Measurements from ENCODE around the gene CXCR4. TPM values are rescaled to one million over a fixed set of nuclear protein-coding genes. Genes with fewer than 3 reads are reported as not detected.
"Not testable (repeated sequence)": the region's sequence is repeated elsewhere in the genome, so short reads cannot be mapped to it uniquely, and the experiment has no call there.

Gene CXCR4
- total RNA-seq, 1 experiment from 2014 or later, result 62.1 TPM

DNA sequence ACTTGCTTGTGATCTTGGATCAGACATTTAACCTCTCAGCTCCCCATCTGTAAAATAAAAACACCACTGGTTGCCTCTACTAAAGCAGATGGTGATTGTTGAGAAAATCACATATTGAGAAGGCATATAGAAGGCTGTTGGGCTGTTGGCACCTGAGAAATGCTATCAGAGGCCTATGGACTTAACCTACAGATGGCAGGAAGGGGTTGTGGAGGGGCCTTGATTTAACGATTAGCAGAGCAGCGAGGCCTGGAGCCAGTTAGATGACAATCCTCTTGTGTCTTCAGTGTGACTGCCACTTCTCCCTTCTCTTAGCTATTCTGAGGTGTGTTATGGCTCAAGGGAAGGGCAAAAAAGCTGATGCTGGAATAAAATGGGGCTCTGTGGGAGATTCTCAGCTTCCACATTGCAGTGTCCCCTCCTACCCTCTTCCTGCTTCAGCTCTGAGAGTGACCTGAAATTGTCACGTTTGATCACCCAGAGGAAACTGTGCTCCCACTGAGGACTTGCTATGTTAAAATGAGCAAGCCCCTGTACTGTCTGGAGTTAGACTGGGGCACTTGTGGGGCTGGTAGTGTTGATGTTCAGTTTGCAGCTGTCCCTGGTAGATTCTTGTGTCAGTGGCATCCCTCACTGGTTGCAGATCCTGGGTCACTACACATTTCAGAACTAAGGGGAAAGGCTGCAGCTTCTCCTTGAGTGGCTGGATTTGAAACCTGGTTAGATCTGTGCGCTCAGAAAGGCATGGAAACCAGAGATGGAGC, 31.5 kb downstream of the CXCR4 start:
- Histone ChIP-seq H3K4me3 (ENCODE audit: insufficient read depth, low read depth, low read length) (no peak overlapping the region), H3K27me3 (ENCODE audit: control insufficient read depth, insufficient read depth, low read length) (no peaks in the 10 kb centered on the region), H3K36me3 (replicated peaks; ENCODE audit: control insufficient read depth, insufficient read depth, low read length) (no peaks in the 10 kb centered on the region)
- no peak for DNase-seq

DNA sequence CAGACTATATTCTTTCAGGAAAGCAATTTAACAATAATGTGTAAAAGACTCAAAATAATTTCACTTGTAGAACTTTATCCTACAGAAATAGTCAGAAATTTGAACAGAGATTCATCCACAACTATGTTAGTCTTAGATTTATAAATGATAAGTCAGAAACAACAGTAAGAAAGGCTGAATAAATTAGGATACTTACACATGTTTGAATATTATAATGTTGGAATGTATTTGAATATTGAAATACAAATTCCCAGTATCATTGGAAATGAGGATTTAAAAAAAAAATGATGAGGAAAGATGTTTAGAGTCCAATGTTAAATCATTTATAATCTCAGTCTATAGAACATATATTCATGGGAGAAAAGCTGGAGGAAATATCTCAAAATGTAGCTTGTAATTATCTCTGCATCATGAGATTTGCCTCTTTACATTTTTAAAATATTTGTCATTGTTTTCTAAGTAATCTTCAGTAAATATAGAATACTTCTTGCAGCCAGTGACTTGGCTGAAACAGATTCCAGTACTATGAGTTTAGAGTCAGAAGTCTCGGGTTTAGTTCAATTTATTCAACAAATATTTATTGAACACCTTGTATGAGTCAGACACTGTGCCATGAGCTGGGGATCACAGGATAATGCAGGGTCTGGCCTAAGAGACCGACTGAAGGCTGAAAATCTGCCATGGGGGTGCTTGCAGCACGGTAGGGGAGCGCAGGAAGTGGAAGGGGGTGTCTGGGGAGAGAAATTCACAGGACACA, 32.3 kb downstream of the CXCR4 start:
- H3K27me3 ChIP-seq (ENCODE audit: control insufficient read depth, insufficient read depth, low read length), result no peaks in the 10 kb centered on the region
- no peak overlapping the region for H3K4me3 ChIP-seq (ENCODE audit: insufficient read depth, low read depth, low read length)
- DNase-seq, result no peak
- H3K36me3 ChIP-seq (replicated peaks; ENCODE audit: control insufficient read depth, insufficient read depth, low read length), result no peaks in the 10 kb centered on the region

DNA sequence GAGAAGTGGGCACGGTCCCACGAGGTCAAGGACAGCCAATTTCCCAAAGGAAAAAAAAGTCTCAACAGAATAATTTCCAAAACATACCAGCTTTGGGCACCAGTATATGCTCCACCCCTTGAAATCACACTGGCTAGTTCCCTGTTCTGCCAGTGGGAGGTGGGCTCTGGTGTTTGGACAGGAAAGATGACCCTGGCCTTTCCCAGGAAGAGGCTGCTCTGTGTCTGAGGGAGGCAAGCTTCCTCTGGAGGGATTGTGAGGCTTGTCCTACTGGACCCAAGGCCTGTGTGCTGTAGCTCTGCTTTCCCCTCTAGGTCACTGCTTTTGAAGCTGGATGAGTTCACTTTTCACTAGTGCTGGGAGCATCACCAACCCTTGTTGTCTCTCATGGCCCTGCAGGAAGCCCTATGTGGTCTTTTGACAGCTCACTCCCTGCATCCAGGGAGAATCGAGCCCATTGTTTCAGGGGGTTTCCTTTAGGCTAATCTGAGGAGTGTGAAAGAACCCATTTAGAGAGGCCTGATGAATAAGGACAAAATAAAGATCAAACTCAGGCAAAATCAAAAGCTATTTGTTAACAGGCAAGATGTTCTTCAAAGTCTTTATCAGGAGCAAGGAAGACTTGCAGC, 36.3 kb downstream of the CXCR4 start:
- no peaks in the 10 kb centered on the region for H3K27me3 ChIP-seq (ENCODE audit: control insufficient read depth, insufficient read depth, low read length)
- no peaks in the 10 kb centered on the region for H3K36me3 ChIP-seq (replicated peaks; ENCODE audit: control insufficient read depth, insufficient read depth, low read length)
- no peak overlapping the region for H3K4me3 ChIP-seq (ENCODE audit: insufficient read depth, low read depth, low read length)
- DNase-seq, result no peak

- Histone ChIP-seq H3K27me3 (ENCODE audit: control insufficient read depth, insufficient read depth, low read length) (no peaks in the 10 kb centered on the region), H3K36me3 (replicated peaks; ENCODE audit: control insufficient read depth, insufficient read depth, low read length) (no peaks in the 10 kb centered on the region), H3K4me3 (ENCODE audit: insufficient read depth, low read depth, low read length) (no peak overlapping the region)
- DNase-seq, result no peak
Observed at GRCh38 chr2:136080114-136080513, 37.8 kb downstream of the CXCR4 start.

GRCh38 chr2:136077107-136077506, 40.8 kb downstream of the CXCR4 start:
- no peak for DNase-seq
- H3K4me3 ChIP-seq (ENCODE audit: insufficient read depth, low read depth, low read length), result no peak overlapping the region
- no peaks in the 10 kb centered on the region for H3K36me3 ChIP-seq (replicated peaks; ENCODE audit: control insufficient read depth, insufficient read depth, low read length)
- no peaks in the 10 kb centered on the region for H3K27me3 ChIP-seq (ENCODE audit: control insufficient read depth, insufficient read depth, low read length)

DNA sequence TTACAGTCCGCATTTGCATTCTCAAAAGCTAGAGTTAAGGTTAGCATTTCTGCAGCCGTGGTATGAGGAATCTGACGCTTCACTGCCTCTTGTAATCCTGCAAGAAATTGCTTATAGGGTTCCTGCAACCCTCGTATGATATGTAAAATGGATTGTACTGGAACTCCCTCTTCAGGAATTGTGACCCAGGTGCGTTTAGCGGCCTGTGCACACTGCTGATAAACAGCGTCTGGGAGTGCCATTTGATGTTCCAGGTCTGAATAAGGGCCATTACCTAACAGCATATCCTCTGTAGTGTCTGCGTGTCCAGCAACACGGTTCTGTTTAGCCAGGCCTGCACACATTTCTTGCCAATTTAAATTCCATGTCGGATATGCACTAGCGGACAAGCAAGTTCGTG, 42.5 kb downstream of the CXCR4 start:
- Histone ChIP-seq H3K4me3 (ENCODE audit: insufficient read depth, low read depth, low read length) (no peak overlapping the region), H3K36me3 (replicated peaks; ENCODE audit: control insufficient read depth, insufficient read depth, low read length) (no peaks in the 10 kb centered on the region), H3K27me3 (ENCODE audit: control insufficient read depth, insufficient read depth, low read length) (no peaks in the 10 kb centered on the region)
- DNase-seq, result no peak

- DNase-seq, result no peak
- H3K4me3 ChIP-seq (ENCODE audit: insufficient read depth, low read depth, low read length), result no peak overlapping the region
Observed at GRCh38 chr2:136072621-136073020, 45.3 kb downstream of the CXCR4 start.

DNA sequence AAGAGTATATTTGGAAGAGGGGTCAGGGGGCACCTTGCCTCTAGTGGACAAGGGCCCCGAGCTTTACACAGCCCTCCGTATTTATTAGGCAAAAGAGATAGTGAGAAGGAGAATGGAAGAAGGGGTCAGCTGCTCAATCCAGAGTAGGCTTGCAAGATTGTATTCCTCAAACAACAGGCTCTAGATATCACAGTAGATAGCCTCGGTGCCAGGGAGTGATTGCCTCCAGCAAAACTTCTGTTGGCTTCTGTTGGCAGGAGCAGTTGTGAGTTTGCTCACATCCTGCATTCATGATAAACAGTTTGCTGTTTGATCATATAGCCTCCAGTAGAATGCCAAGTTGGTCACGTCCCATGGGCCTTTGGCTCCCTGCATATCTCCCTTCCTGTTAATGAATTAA, 46.1 kb downstream of the CXCR4 start:
- not testable (repeated sequence) for DNase-seq; H3K27me3 ChIP-seq (ENCODE audit: control insufficient read depth, insufficient read depth, low read length); H3K4me3 ChIP-seq (ENCODE audit: insufficient read depth, low read depth, low read length); H3K36me3 ChIP-seq (replicated peaks; ENCODE audit: control insufficient read depth, insufficient read depth, low read length)

More at GRCh38 chr2:136072621-136073020, 45.3 kb downstream of the CXCR4 start:
- no peaks in the 10 kb centered on the region for H3K36me3 ChIP-seq (replicated peaks; ENCODE audit: control insufficient read depth, insufficient read depth, low read length)
- H3K27me3 ChIP-seq (ENCODE audit: control insufficient read depth, insufficient read depth, low read length), result no peaks in the 10 kb centered on the region

- no peaks in the 10 kb centered on the region for H3K27me3 ChIP-seq (ENCODE audit: control insufficient read depth, insufficient read depth, low read length)
- H3K36me3 ChIP-seq (replicated peaks; ENCODE audit: control insufficient read depth, insufficient read depth, low read length), result no peaks in the 10 kb centered on the region
- no peak for DNase-seq
- no peak overlapping the region for H3K4me3 ChIP-seq (ENCODE audit: insufficient read depth, low read depth, low read length)
Observed at GRCh38 chr2:136070913-136071312, 47.0 kb downstream of the CXCR4 start.

GRCh38 chr2:136069773-136070172, 48.2 kb downstream of the CXCR4 start:
- Histone ChIP-seq H3K36me3 (replicated peaks; ENCODE audit: control insufficient read depth, insufficient read depth, low read length) (no peaks in the 10 kb centered on the region), H3K4me3 (ENCODE audit: insufficient read depth, low read depth, low read length) (no peak overlapping the region), H3K27me3 (ENCODE audit: control insufficient read depth, insufficient read depth, low read length) (no peaks in the 10 kb centered on the region)
- no peak for DNase-seq

DNA sequence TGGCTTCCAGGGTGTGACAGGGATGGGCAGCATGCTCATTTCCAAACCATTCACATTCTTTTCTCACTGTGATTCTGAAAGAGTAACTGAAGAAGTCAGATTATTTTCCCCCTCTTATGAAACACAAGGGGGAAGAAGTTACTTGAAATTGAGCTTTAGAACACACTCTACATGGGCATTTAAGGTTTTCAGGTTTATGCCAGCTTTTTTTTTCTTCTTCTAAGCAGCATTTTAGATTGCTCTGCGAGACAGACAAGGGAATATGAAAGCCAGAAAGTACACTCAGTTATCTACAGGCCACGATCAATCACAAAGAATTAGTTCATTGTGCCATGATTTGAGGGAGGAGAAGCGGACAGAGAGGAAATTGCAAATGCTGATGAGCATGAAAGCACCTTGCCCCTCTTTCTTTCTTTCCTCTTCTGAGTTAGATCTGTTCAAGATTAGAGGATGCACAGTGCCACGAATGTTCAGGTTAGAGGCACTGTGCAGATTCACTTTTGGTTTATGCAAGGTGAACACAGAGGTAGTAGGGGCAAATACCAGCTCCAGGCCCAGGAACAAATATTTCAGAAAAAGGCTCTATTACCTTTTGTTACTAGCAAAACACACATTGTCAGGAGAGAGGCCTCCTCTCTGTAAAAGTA, 49.2 kb downstream of the CXCR4 start:
- H3K4me3 ChIP-seq (ENCODE audit: insufficient read depth, low read depth, low read length), result no peak overlapping the region
- no peaks in the 10 kb centered on the region for H3K36me3 ChIP-seq (replicated peaks; ENCODE audit: control insufficient read depth, insufficient read depth, low read length)
- no peaks in the 10 kb centered on the region for H3K27me3 ChIP-seq (ENCODE audit: control insufficient read depth, insufficient read depth, low read length)
- DNase-seq, result no peak

GRCh38 chr2:136067897-136068580, 49.9 kb downstream of the CXCR4 start:
- H3K4me3 ChIP-seq (ENCODE audit: insufficient read depth, low read depth, low read length), result no peak overlapping the region
- H3K36me3 ChIP-seq (replicated peaks; ENCODE audit: control insufficient read depth, insufficient read depth, low read length), result no peaks in the 10 kb centered on the region
- no peak for DNase-seq
- H3K27me3 ChIP-seq (ENCODE audit: control insufficient read depth, insufficient read depth, low read length), result no peaks in the 10 kb centered on the region

- no peaks in the 10 kb centered on the region for H3K36me3 ChIP-seq (replicated peaks; ENCODE audit: control insufficient read depth, insufficient read depth, low read length)
- no peaks in the 10 kb centered on the region for H3K27me3 ChIP-seq (ENCODE audit: control insufficient read depth, insufficient read depth, low read length)
- no peak for DNase-seq
- H3K4me3 ChIP-seq (ENCODE audit: insufficient read depth, low read depth, low read length), result no peak overlapping the region
Observed at GRCh38 chr2:136067459-136067858, 50.5 kb downstream of the CXCR4 start.

- no peak overlapping the region for H3K4me3 ChIP-seq (ENCODE audit: insufficient read depth, low read depth, low read length)
- H3K36me3 ChIP-seq (replicated peaks; ENCODE audit: control insufficient read depth, insufficient read depth, low read length), result no peaks in the 10 kb centered on the region
- DNase-seq, result no peak
- no peaks in the 10 kb centered on the region for H3K27me3 ChIP-seq (ENCODE audit: control insufficient read depth, insufficient read depth, low read length)
Observed at GRCh38 chr2:136065907-136066306, 52.0 kb downstream of the CXCR4 start.
